Parathyroid adenoma (tissue), 2 donors: ENCODE measurements around the gene MCOLN2.

Experiments
- H2AFZ ChIP-seq: fragments of 300-600 bp; sonication (generic); one replicate; pipeline ENCODE4 v1.7.0; 2017; ENCODE audit warnings: antibody characterized with exemption, mild to moderate bottlenecking
- H3K27ac ChIP-seq: fragments of 300-600 bp; sonication (generic); one replicate; pipeline ENCODE4 v1.7.0; 2017
- H3K27me3 ChIP-seq: fragments of 300-600 bp; sonication (generic); one replicate; pipeline ENCODE4 v1.7.0; 2017; ENCODE audit warnings: low read length; ENCODE audit not compliant: control insufficient read depth, insufficient read depth
- H3K36me3 ChIP-seq: fragments of 300-600 bp; sonication (generic); one replicate; pipeline ENCODE4 v1.7.0; 2017; ENCODE audit warnings: low read length; ENCODE audit not compliant: control insufficient read depth, insufficient read depth
- H3K4me1 ChIP-seq: fragments of 300-600 bp; sonication (generic); one replicate; pipeline ENCODE4 v1.7.0; 2017; ENCODE audit warnings: control low read depth
- H3K4me2 ChIP-seq: fragments of 300-600 bp; sonication (generic); one replicate; pipeline ENCODE4 v1.7.0; 2017; ENCODE audit warnings: low read length
- H3K4me3 ChIP-seq: fragments of 300-600 bp; sonication (generic); one replicate; pipeline ENCODE4 v1.7.0; 2017; ENCODE audit warnings: low read depth, low read length
- H3K79me2 ChIP-seq: fragments of 300-600 bp; sonication (generic); one replicate; pipeline ENCODE4 v1.7.0; 2017; ENCODE audit warnings: control low read depth
- H3K9ac ChIP-seq: fragments of 300-600 bp; sonication (generic); one replicate; pipeline ENCODE4 v1.7.0; 2017; ENCODE audit warnings: mild to moderate bottlenecking
- H3K9me3 ChIP-seq: fragments of 300-600 bp; sonication (generic); one replicate; pipeline ENCODE4 v1.7.0; 2017; ENCODE audit warnings: low read length; ENCODE audit not compliant: control insufficient read depth
- CTCF ChIP-seq: fragments of 300-600 bp; sonication (generic); IDR thresholded peaks from one replicate; pipeline ENCODE4 v1.7.0; 2017; ENCODE audit warnings: antibody characterized with exemption, mild to moderate bottlenecking
- donor health status: primary hyperparathyroidism.

The MCOLN2 gene

GRCh38 chr1:84877592-84877991 lies 119.3 kb downstream of the MCOLN2 start:
- Histone ChIP-seq H3K79me2 (no peaks in the 10 kb centered on the region), H3K27me3 (no peaks in the 10 kb centered on the region), H2AFZ (no peak overlapping the region), H3K4me2 (no peak overlapping the region), H3K36me3 (no peaks in the 10 kb centered on the region), H3K4me3 (no peak overlapping the region), H3K27ac (no peak overlapping the region), H3K9me3 (no peaks in the 10 kb centered on the region), H3K4me1 (no peaks in the 10 kb centered on the region), H3K9ac (no peak overlapping the region)
- TF ChIP-seq CTCF: no peak

- Histone ChIP-seq H3K36me3 (no peaks in the 10 kb centered on the region), H3K27ac (no peak overlapping the region), H3K27me3 (no peaks in the 10 kb centered on the region), H2AFZ (no peak overlapping the region), H3K9ac (no peak overlapping the region), H3K4me1 (no peaks in the 10 kb centered on the region), H3K4me2 (no peak overlapping the region), H3K79me2 (no peaks in the 10 kb centered on the region), H3K9me3 (no peaks in the 10 kb centered on the region), H3K4me3 (no peak overlapping the region)
- no peak for TF ChIP-seq CTCF
Observed at GRCh38 chr1:84876353-84876752, 120.6 kb downstream of the MCOLN2 start.
